GM23248 (cell line): ENCODE measurements around the gene SLC43A1. TPM values are rescaled to one million over a fixed set of nuclear protein-coding genes. Genes with fewer than 3 reads are reported as not detected.

Source experiments
- DNase-seq: peaks from one replicate; pipeline ENCODE4 v3.0.0-alpha.2; 2015
- H2AFZ ChIP-seq: fragments of 200-600 bp; sonication (generic); 2 replicates; pipeline ENCODE4 v1.6.1; 2016; ENCODE audit warnings: antibody characterized with exemption
- H3F3A ChIP-seq: fragments of 200-600 bp; sonication (generic); 2 replicates; pipeline ENCODE4 v1.6.1; 2016; ENCODE audit warnings: mild to moderate bottlenecking, antibody characterized with exemption, mixed run types; ENCODE audit not compliant: insufficient read depth
- H3K27ac ChIP-seq: fragments of 200-600 bp; sonication (generic); 2 replicates; pipeline ENCODE4 v1.5.1; 2016; ENCODE audit warnings: mild to moderate bottlenecking
- H3K27me3 ChIP-seq: fragments of 200-600 bp; sonication (generic); replicated peaks from 2 replicates; pipeline ENCODE4 v1.6.1; 2016; ENCODE audit warnings: mild to moderate bottlenecking; ENCODE audit not compliant: insufficient read depth
- H3K36me3 ChIP-seq: fragments of 200-600 bp; sonication (generic); 2 replicates; pipeline ENCODE4 v1.6.1; 2016; ENCODE audit warnings: low read depth, mild to moderate bottlenecking
- H3K4me1 ChIP-seq: fragments of 200-600 bp; sonication (generic); 2 replicates; pipeline ENCODE4 v1.6.1; 2016; ENCODE audit warnings: mild to moderate bottlenecking; ENCODE audit not compliant: insufficient read depth
- H3K4me2 ChIP-seq: fragments of 200-600 bp; sonication (generic); one replicate; pipeline ENCODE4 v1.6.1; 2016; ENCODE audit warnings: mild to moderate bottlenecking; ENCODE audit not compliant: unreplicated experiment
- H3K4me3 ChIP-seq: fragments of 200-600 bp; sonication (generic); 2 replicates; pipeline ENCODE4 v1.5.1; 2016; ENCODE audit warnings: mild to moderate bottlenecking
- H3K79me2 ChIP-seq: fragments of 200-600 bp; sonication (generic); 2 replicates; pipeline ENCODE4 v1.6.1; 2016; ENCODE audit warnings: mild to moderate bottlenecking; ENCODE audit not compliant: insufficient read depth
- H3K9ac ChIP-seq: fragments of 200-600 bp; sonication (generic); 2 replicates; pipeline ENCODE4 v1.6.1; 2016; ENCODE audit warnings: mild to moderate bottlenecking
- H3K9me2 ChIP-seq: fragments of 200-600 bp; sonication (generic); 2 replicates; pipeline ENCODE4 v1.6.1; 2016; ENCODE audit warnings: mixed run types, mild to moderate bottlenecking, moderate library complexity; ENCODE audit not compliant: insufficient read depth
- H3K9me3 ChIP-seq: fragments of 200-600 bp; sonication (generic); one replicate; pipeline ENCODE4 v1.6.1; 2017; ENCODE audit warnings: low read depth
- H4K20me1 ChIP-seq: fragments of 200-600 bp; sonication (generic); 2 replicates; pipeline ENCODE4 v1.6.0; 2016; ENCODE audit not compliant: insufficient read depth
- EZH2 ChIP-seq: fragments of 200-600 bp; sonication (generic); IDR thresholded peaks from 2 replicates; pipeline ENCODE4 v1.6.1; 2018; ENCODE audit warnings: antibody characterized with exemption, mild to moderate bottlenecking; ENCODE audit not compliant: insufficient read depth, poor library complexity, severe bottlenecking
- EZH2phosphoT487 ChIP-seq: fragments of 200-600 bp; sonication (generic); IDR thresholded peaks from 2 replicates; pipeline ENCODE4 v1.6.1; 2018; ENCODE audit warnings: antibody characterized with exemption, moderate library complexity, mild to moderate bottlenecking, low read depth; ENCODE audit not compliant: insufficient read depth
- WGBS, 2 experiments: methylation state at CpG; one replicate each; pipeline ENCODE4 v1.1.6; 2015 to 2017; ENCODE audit warnings: low lambda C conversion rate in 2 of 2, low coverage in 1 of 2; ENCODE audit errors: missing lambda C conversion rate in 2 of 2; 5-methylcytosine and 5-hydroxymethylcytosine counted together
- in situ Hi-C: fragments of 300-500 bp; cut with MboI; formaldehyde crosslinking; loops from 2 replicates; pipeline ENCODE4 v1.15.0; 2020
- polyA plus RNA-seq: library from polyadenylated mRNA; unstranded; fragments of >200 nt; fragmentation: Nextera tagmentation; extraction: Ambion mirVana; gene quantifications from 2 replicates; pipeline ENCODE4 v1.2.1, GENCODE V29; 2016
- total RNA-seq: library from RNA; depleted of rRNA; stranded (reverse); fragments of >200 nt; shearing (Covaris generic); gene quantifications from 2 replicates; pipeline ENCODE4 v1.2.3, GENCODE V29; 2014

The SLC43A1 gene
- total and polyA plus RNA-seq, 2 experiments from 2014 or later: 7.1 to 9.3 TPM

DNA sequence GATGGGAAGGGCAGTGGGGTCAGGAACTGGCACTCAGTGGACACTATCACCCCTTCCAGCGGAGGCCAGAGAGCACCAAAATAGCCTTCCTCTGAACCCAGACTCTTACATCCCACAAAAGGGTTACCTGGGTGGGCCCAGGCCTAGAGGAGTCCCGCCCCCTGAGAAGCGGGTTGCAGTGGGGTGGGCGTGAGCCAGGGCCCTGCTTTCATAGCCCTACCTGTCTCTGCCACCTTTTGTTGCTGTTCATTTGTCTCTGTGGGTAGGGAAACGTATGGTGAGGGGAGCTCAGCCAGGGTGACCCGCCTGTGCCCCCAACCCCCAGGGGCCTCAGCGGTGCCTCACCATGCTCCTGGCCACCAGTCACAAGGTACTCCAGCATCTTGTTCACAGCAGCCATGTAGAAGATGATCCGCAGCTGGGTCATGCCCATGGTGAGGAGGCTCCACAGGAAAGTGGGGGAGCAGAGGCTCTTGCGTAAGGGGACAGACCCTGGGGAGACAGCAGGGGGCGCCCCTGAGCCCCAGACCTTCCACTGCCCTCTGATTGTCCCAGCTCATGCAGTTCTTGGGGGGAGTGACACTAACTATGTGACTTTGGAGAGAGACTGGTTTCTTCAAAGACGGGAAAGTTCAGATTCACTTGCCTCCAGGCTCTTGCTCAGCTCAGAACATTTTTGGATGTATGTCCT lies 24.0 kb downstream of the SLC43A1 start:
- no peak overlapping the region for H3K4me3 ChIP-seq
- in situ Hi-C loops: no loop called here
- DNase-seq: peak; percentile 47
- no peaks in the 10 kb centered on the region for H3K27me3 ChIP-seq
- H3K27ac ChIP-seq: no peak overlapping the region
- H3K4me1 ChIP-seq: no peaks in the 10 kb centered on the region
- no peaks in the 10 kb centered on the region for H3K9me3 ChIP-seq
- no peak overlapping the region for H3K4me2 ChIP-seq
- peaks cover 6% of the 10 kb centered on the region; the same call in 1 of the 2 replicates for H3F3A ChIP-seq
- H3K36me3 ChIP-seq: no peaks in the 10 kb centered on the region
- no peak overlapping the region for H2AFZ ChIP-seq
- no peaks in the 10 kb centered on the region for H3K9me2 ChIP-seq
- WGBS, 2 experiments: 75 to 83% methylated on average over 11 of the region's 11 CpGs
- H4K20me1 ChIP-seq: no peaks in the 10 kb centered on the region
- no peaks in the 10 kb centered on the region for H3K79me2 ChIP-seq
- no peak for TF ChIP-seq EZH2
- no peak for TF ChIP-seq EZH2phosphoT487
- H3K9ac ChIP-seq: no peak overlapping the region

DNA sequence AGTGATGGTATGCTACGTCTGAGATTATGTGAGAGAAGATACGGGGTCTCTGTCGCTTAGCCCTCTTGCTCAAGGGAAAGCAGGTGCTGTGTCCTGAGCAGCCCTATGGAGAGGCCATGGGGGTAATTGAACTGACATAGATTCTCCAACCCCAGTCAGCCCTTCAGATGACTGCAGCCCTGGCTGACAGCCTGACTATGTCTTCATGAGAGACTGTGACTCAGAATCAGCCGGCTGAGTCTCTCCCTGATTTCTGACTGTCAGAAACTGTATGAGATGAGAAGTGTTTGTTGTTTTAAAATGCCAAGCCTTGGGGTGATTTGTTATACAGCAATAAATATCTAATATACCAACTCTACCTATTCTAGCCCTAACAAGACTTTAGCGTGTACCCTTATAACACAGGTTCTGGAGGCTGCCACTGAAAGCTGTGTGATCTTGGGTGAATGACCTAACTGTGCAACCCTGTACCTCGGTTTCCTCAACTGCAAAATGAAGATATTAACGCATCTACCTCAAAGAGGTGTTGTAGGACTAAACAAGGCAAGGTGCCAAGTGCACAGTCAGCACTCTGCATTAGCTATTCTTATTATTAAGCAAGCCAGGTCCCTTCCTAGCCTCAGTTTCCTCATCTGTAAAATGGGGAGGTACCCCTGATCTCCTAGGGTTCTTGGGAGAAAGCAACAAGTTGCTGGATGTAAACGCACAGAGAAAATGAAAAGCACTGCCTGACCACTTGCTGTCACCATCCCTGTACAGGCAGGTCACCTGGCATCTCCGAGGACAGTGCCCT lies 24.9 kb downstream of the SLC43A1 start:
- H3K27me3 ChIP-seq: no peaks in the 10 kb centered on the region
- no peaks in the 10 kb centered on the region for H4K20me1 ChIP-seq
- WGBS, 2 experiments: 77 to 83% methylated on average over 9 of the region's 9 CpGs
- H3K9me2 ChIP-seq: no peaks in the 10 kb centered on the region
- no peak overlapping the region for H3K9ac ChIP-seq
- TF ChIP-seq EZH2 (no peak), EZH2phosphoT487 (no peak)
- no peak overlapping the region for H3K27ac ChIP-seq
- no peaks in the 10 kb centered on the region for H3K36me3 ChIP-seq
- no peak overlapping the region for H2AFZ ChIP-seq
- H3K4me1 ChIP-seq: peaks cover 7% of the 10 kb centered on the region
- no peaks in the 10 kb centered on the region for H3K79me2 ChIP-seq
- DNase-seq: peak; percentile 67
- H3K4me2 ChIP-seq: no peak overlapping the region
- H3F3A ChIP-seq: peaks cover 12% of the 10 kb centered on the region
- H3K4me3 ChIP-seq: no peak overlapping the region
- in situ Hi-C loops: no loop called here
- no peaks in the 10 kb centered on the region for H3K9me3 ChIP-seq

DNA sequence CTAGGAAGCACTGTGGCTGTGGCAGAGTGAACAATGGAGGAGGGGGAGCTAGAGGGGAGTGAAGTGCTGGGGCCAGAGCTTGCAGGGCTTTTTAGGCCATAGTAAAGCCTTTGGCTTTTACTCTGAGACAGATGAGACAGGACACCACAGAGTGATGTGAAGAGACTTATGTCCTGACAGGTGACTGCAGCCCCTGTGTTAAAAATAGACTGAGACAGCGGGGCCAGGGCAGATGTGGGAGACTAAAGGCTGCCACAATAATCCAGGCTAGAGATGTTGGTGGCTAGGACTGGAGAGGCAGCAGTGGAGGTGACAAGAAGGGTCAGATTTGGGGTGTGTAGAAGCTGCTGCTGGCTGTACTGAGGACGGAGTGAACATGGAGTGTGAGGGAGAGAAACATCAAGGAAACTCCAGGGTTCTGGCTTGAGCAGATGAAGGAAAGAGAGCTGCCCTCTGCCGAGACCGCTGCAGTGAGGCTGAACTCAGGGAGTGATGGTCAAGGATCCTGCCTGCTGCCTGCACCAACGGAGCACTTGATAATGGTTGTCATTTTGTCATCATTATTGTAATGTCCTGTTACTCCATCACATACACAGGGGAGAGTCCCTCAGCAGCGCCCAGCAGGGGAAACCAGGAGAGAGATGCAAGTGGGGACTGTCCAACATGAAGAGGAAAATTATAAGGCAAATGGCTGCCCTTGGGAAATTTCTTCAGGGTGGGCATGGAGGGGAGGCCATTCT lies 27.4 kb downstream of the SLC43A1 start:
- H3K4me3 ChIP-seq: no peak overlapping the region
- peaks cover 21% of the 10 kb centered on the region for H3F3A ChIP-seq
- no peaks in the 10 kb centered on the region for H3K36me3 ChIP-seq
- no peak overlapping the region for H3K4me2 ChIP-seq
- no peak overlapping the region for H2AFZ ChIP-seq
- H3K9me2 ChIP-seq: no peaks in the 10 kb centered on the region
- H3K9ac ChIP-seq: no peak overlapping the region
- H3K9me3 ChIP-seq: no peaks in the 10 kb centered on the region
- no peak overlapping the region for H3K27ac ChIP-seq
- no peak for DNase-seq
- no peak for TF ChIP-seq EZH2
- TF ChIP-seq EZH2phosphoT487: no peak
- in situ Hi-C loops: no loop called here
- WGBS, 2 experiments: 81 to 84% methylated on average over 6 of the region's 6 CpGs
- no peaks in the 10 kb centered on the region for H3K79me2 ChIP-seq
- H4K20me1 ChIP-seq: no peaks in the 10 kb centered on the region
- no peaks in the 10 kb centered on the region for H3K27me3 ChIP-seq
- H3K4me1 ChIP-seq: peaks cover 17% of the 10 kb centered on the region

DNA sequence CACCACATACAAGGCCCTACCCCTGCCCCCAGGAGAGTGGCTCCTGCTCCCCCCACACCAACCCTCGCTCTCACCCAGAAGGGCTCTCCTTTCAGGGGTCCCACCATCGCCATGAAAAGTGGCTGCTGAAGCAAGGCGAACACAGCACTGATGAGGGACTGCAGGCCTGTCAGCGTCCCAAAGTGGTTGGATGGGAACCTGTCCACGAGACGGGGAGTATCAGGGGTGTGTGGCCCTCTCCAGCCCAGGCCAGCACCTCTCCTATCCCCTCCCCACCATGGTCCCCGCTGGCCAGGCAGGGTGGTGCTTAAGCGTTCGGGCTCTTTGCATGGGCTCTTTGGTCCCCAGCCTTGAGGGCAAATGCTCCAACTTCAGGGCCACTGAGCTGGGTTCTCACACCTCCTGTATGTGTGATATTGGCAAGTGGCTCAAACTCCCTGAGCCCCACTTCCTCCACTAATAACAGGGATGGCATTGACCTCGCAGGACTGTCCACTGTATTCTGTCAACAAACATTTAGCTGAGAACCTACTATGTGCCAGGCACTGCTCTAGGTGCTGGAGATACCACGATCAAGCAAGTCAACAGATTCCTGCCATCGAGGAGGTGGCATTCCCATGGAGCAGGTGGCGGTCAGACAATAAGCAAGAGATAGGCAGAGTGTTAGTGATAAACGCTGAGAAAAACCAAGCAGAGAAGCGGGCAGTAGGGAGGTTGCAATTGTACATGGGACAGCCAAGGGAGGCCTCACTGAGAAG lies 28.3 kb downstream of the SLC43A1 start:
- Histone ChIP-seq H3F3A (peaks cover 21% of the 10 kb centered on the region), H3K4me3 (no peak overlapping the region), H3K27ac (no peak overlapping the region), H3K9ac (no peak overlapping the region), H2AFZ (no peak overlapping the region), H3K4me2 (no peak overlapping the region), H3K79me2 (no peaks in the 10 kb centered on the region), H3K9me2 (no peaks in the 10 kb centered on the region), H3K27me3 (0 out of 2 replicates have a peak, but pooled peaks cover 2% of the 10 kb centered on the region), H3K9me3 (no peaks in the 10 kb centered on the region), H3K4me1 (peaks cover 17% of the 10 kb centered on the region), H3K36me3 (no peaks in the 10 kb centered on the region), H4K20me1 (no peaks in the 10 kb centered on the region)
- in situ Hi-C loops: no loop called here
- 96 to 97% methylated on average over 14 to 15 of the region's 15 CpGs for WGBS, 2 experiments
- no peak for TF ChIP-seq EZH2
- TF ChIP-seq EZH2phosphoT487: no peak
- DNase-seq: no peak
